Endothelial cell of umbilical vein (primary cell): ENCODE results near the gene PRCC.

Experiments used
- CTCF ChIP-seq, 2 donors: IDR thresholded peaks; 1 replicate in 1 of 2; 2 replicates in 1 of 2; pipeline ENCODE4 v1.5.1; 2011; ENCODE audit warnings: low read length in 2 of 2, mild to moderate bottlenecking in 2 of 2, moderate library complexity in 2 of 2, control low read depth in 1 of 2, inconsistent platforms in 1 of 2, low read depth in 1 of 2; ENCODE audit not compliant: insufficient read depth in 1 of 2; ENCODE audit errors: extremely low read depth in 1 of 2
- EZH2 ChIP-seq: IDR thresholded peaks from 2 replicates; pipeline ENCODE4 v1.6.1; 2012; ENCODE audit warnings: borderline replicate concordance, low read depth, mild to moderate bottlenecking, moderate library complexity, low read length, inconsistent platforms; ENCODE audit not compliant: severe bottlenecking
- FOS ChIP-seq: IDR thresholded peaks from 2 replicates; pipeline ENCODE4 v1.6.1; 2011; ENCODE audit warnings: mild to moderate bottlenecking, low read length, moderate library complexity, borderline replicate concordance; ENCODE audit not compliant: insufficient read depth
- GATA2 ChIP-seq: IDR thresholded peaks from 2 replicates; pipeline ENCODE4 v1.7.0; 2011; ENCODE audit warnings: low read depth, mild to moderate bottlenecking, moderate library complexity, mixed read lengths, low read length; ENCODE audit not compliant: insufficient read length, insufficient read depth
- JUN ChIP-seq: IDR thresholded peaks from 2 replicates; pipeline ENCODE4 v1.6.1; 2011; ENCODE audit warnings: borderline replicate concordance, low read depth; ENCODE audit not compliant: insufficient read length, insufficient read depth
- MAX ChIP-seq: IDR thresholded peaks from 2 replicates; pipeline ENCODE4 v1.6.1; 2011; ENCODE audit not compliant: insufficient read depth, insufficient read length
- MYC ChIP-seq: IDR thresholded peaks from one replicate; pipeline ENCODE4 v1.6.1; 2011; ENCODE audit warnings: mild to moderate bottlenecking, low read depth, low read length
- POLR2A ChIP-seq: IDR thresholded peaks from 2 replicates; pipeline ENCODE4 v1.6.1; 2012; ENCODE audit warnings: low read depth, mild to moderate bottlenecking, control low read depth, low read length
- POLR2AphosphoS5 ChIP-seq: IDR thresholded peaks from 2 replicates; pipeline ENCODE4 v1.6.1; 2012; ENCODE audit warnings: low read depth, mild to moderate bottlenecking, control low read depth, low read length, moderate library complexity; ENCODE audit not compliant: insufficient read depth

- TF ChIP-seq CTCF (IDR thresholded peaks at IDR 0.05; ENCODE audit: extremely low read depth in 1 of 2, insufficient read depth in 1 of 2, low read depth in 1 of 2, low read length in 2 of 2), result no peak
- no peak for TF ChIP-seq POLR2A
- no peak for TF ChIP-seq POLR2AphosphoS5
- TF ChIP-seq EZH2, result no peak
- no peak for TF ChIP-seq GATA2
- TF ChIP-seq MAX, result no peak
- TF ChIP-seq FOS, result no peak
- no peak for TF ChIP-seq JUN
- no peak for TF ChIP-seq MYC
Measured at GRCh38 chr1:156776942-156777341, 9.6 kb downstream of the PRCC start.
